HepG2 (cell line): ENCODE measurements around the gene TMEM237. TPM values are rescaled to one million over a fixed set of nuclear protein-coding genes. Genes with fewer than 3 reads are reported as not detected.

Experiments used
- ATAC-seq: fragments of 200-7000 bp; cut with Tn5 transposase; 3 replicates; pipeline ENCODE4 v1.9.1; 2020; ENCODE audit warnings: mild to moderate bottlenecking, moderate library complexity
- Bru-seq: library from RNA; stranded (reverse); fragments of 400-500 nt; gene quantifications from one replicate; lab custom pipeline; 2021; lab: Mats Ljungman, UMichigan
- BruChase-seq, 2 experiments: library from RNA; stranded (reverse); fragments of 400-500 nt; gene quantifications; one replicate each; lab custom pipeline; 2021; lab: Mats Ljungman, UMichigan
- BruUV-seq: library from RNA; stranded (reverse); fragments of 400-500 nt; replicated peaks from 2 replicates; lab custom pipeline; 2021; lab: Mats Ljungman, UMichigan
- CTCF ChIA-PET: fragments of 300-600 bp; formaldehyde crosslinking; extraction: SDS; loops from one replicate; lab custom pipeline; 2021; ENCODE audit warnings: low total read pairs, inconsistent platforms, low intra/inter-chr PET ratio; lab: Yijun Ruan, JAX
- POLR2A ChIA-PET: fragments of 350-600 bp; sonication (Branson Sonifier 250); formaldehyde crosslinking; loops from one replicate; lab custom pipeline; 2020; ENCODE audit warnings: antibody characterized with exemption, inconsistent platforms; lab: Yijun Ruan, JAX
- DNase-seq: peaks from one replicate; pipeline ENCODE4 v3.0.0-alpha.2; 2015; ENCODE audit warnings: low spot score
- FAIRE-seq: peaks from 3 replicates; lab custom pipeline; 2011; peaks lifted over from hg19 to GRCh38; lab: Jason Lieb, UNC
- H2AFZ ChIP-seq: one replicate; pipeline ENCODE4 v1.6.1; 2011; ENCODE audit warnings: low read length, inconsistent platforms
- H3K27ac ChIP-seq: fragments of 300-600 bp; 3 replicates; pipeline ENCODE4 v1.8.0; 2011; ENCODE audit warnings: mixed run types, mild to moderate bottlenecking, mixed read lengths, low read length, inconsistent platforms; ENCODE audit not compliant: insufficient read depth; ENCODE audit errors: extremely low read length
- H3K27me3 ChIP-seq, 2 experiments: fragments of 200-600 bp in 1 of 2; 2 replicates in 1 of 2; 3 replicates in 1 of 2; pipeline versions ENCODE4 v1.6.0 to v1.8.0; 2011; ENCODE audit warnings: low read length in 2 of 2, mild to moderate bottlenecking in 2 of 2, moderate library complexity in 2 of 2, inconsistent platforms in 1 of 2; ENCODE audit not compliant: insufficient read depth in 2 of 2, control insufficient read depth in 1 of 2
- H3K36me3 ChIP-seq, 2 experiments: fragments of 200-600 bp in 1 of 2; replicated peaks in 1 of 2; 2 replicates in 1 of 2; 3 replicates in 1 of 2; pipeline versions ENCODE4 v1.5.1 to v1.8.0; 2011; ENCODE audit warnings: low read length in 2 of 2, inconsistent platforms in 1 of 2; ENCODE audit not compliant: insufficient read depth in 2 of 2, control insufficient read depth in 1 of 2
- H3K4me1 ChIP-seq: 2 replicates; pipeline ENCODE4 v1.5.1; 2012; ENCODE audit warnings: low read length, inconsistent platforms; ENCODE audit not compliant: insufficient read depth
- H3K4me2 ChIP-seq: 2 replicates; pipeline ENCODE4 v1.6.0; 2011; ENCODE audit warnings: low read depth, low read length, inconsistent platforms
- H3K4me3 ChIP-seq, 3 experiments: fragments of 200-600 bp in 1 of 3; sonication (generic), shearing (Covaris generic) in 1 of 3; replicated peaks in 1 of 3; 2 replicates each; pipeline ENCODE4 v1.5.1; 2011 to 2016; ENCODE audit warnings: low read length in 3 of 3, inconsistent platforms in 2 of 3, low read depth in 2 of 3, mild to moderate bottlenecking in 2 of 3, control low read depth in 1 of 3, mixed read lengths in 1 of 3; ENCODE audit not compliant: insufficient read depth in 1 of 3
- H3K79me2 ChIP-seq: one replicate; pipeline ENCODE4 v1.6.1; 2011; ENCODE audit warnings: low read length, inconsistent platforms; ENCODE audit not compliant: insufficient read depth
- H3K9ac ChIP-seq: 2 replicates; pipeline ENCODE4 v1.6.0; 2011; ENCODE audit warnings: mild to moderate bottlenecking, low read depth, low read length, inconsistent platforms; ENCODE audit not compliant: insufficient read depth
- H3K9me3 ChIP-seq: 2 replicates; pipeline ENCODE4 v1.5.1; 2012; ENCODE audit warnings: mild to moderate bottlenecking, low read length
- H4K20me1 ChIP-seq: 2 replicates; pipeline ENCODE4 v1.6.0; 2011; ENCODE audit warnings: inconsistent platforms, mild to moderate bottlenecking, low read length, moderate library complexity; ENCODE audit not compliant: insufficient read depth
- ATM ChIP-seq: fragments of 450-650 bp; IDR thresholded peaks from 2 replicates; pipeline ENCODE4 v1.7.1; 2017; ENCODE audit warnings: mild to moderate bottlenecking, borderline replicate concordance
- CEBPG ChIP-seq: IDR thresholded peaks from 2 replicates; pipeline ENCODE4 v1.6.1; 2016
- HNF4G ChIP-seq, 2 experiments: sonication (generic) in 1 of 2; formaldehyde crosslinking in 1 of 2; IDR thresholded peaks; 2 replicates each; pipeline versions ENCODE4 v1.4.0 to v1.6.1; 2011 to 2020; ENCODE audit warnings: borderline replicate concordance in 2 of 2, low read depth in 2 of 2, mild to moderate bottlenecking in 2 of 2, low read length in 1 of 2, missing genetic modification reagents in 1 of 2, moderate library complexity in 1 of 2
- HNRNPLL ChIP-seq: fragments of 200-400 bp; formaldehyde crosslinking; IDR thresholded peaks from 2 replicates; pipeline ENCODE4 v1.6.1; 2017; ENCODE audit warnings: mild to moderate bottlenecking, low read depth, low read length; ENCODE audit not compliant: poor library complexity, severe bottlenecking
- JDP2 ChIP-seq: sonication (generic); formaldehyde crosslinking; IDR thresholded peaks from 2 replicates; pipeline ENCODE4 v1.8.1; 2022; ENCODE audit warnings: missing genetic modification reagents, borderline replicate concordance
- TGIF2 ChIP-seq: IDR thresholded peaks from 2 replicates; pipeline ENCODE4 v1.6.1; 2016; ENCODE audit warnings: control low read depth, missing compliant biosample characterization
- ZNF30 ChIP-seq: sonication (generic); formaldehyde crosslinking; IDR thresholded peaks from 2 replicates; pipeline ENCODE4 v1.5.0; 2020; ENCODE audit warnings: mild to moderate bottlenecking, missing genetic modification reagents
- ZNF678 ChIP-seq: sonication (generic); formaldehyde crosslinking; IDR thresholded peaks from 2 replicates; pipeline ENCODE4 v1.4.0; 2020; ENCODE audit warnings: mild to moderate bottlenecking, missing genetic modification reagents
- WGBS: methylation state at CpG from one replicate; pipeline ENCODE4 v1.1.6; 2017; ENCODE audit warnings: low lambda C conversion rate; 5-methylcytosine and 5-hydroxymethylcytosine counted together
- in situ Hi-C: cut with HindIII; loops from 2 replicates; pipeline ENCODE4 v1.10.0; 2017; ENCODE audit warnings: low pct_unique_long_range_greater_than_20kb; ENCODE audit not compliant: extremely low pct_ligation_motif_present
- intact Hi-C: fragments of 100-400 bp; cut with micrococcal nuclease; formaldehyde crosslinking; loops from one replicate; pipeline ENCODE4 v1.10.0; 2022; ENCODE audit not compliant: unreplicated experiment
- long read RNA-seq, 2 experiments: library from RNA in 1 of 2; library from polyadenylated mRNA in 1 of 2; stranded (forward) in 1 of 2; unstranded in 1 of 2; transcript quantifications; one replicate each; pipeline ENCODE4 v2.0.0, GENCODE V29; 2019 to 2022
- polyA minus RNA-seq, 3 experiments: library from RNA; depleted of rRNA, polyadenylated mRNA; stranded (reverse); fragments of >200 nt; gene quantifications; 2 replicates each; pipeline ENCODE4 v1.2.3, GENCODE V29; 2011; ENCODE audit warnings: low replicate concordance in 1 of 3
- polyA plus RNA-seq, 8 experiments: library from polyadenylated mRNA; depleted of rRNA in 3 of 8; stranded (reverse) in 7 of 8; unstranded in 1 of 8; fragments of >200 nt; fragmentation: Illumina TruSeq in 4 of 8; extraction: Trizol in 4 of 8; gene quantifications; 2 replicates each; pipeline versions ENCODE4 v1.2.1 to v1.2.3, GENCODE V29; 2011 to 2016; ENCODE audit warnings: low read depth in 4 of 8, missing spikeins in 1 of 8, mixed read lengths in 1 of 8; ENCODE audit not compliant: insufficient read depth in 1 of 8
- total RNA-seq, 5 experiments: library from RNA; depleted of rRNA; stranded (reverse); fragments of >200 nt; fragmentation: Illumina TruSeq; extraction: Trizol; gene quantifications; 2 replicates each; pipeline ENCODE4 v1.2.3, GENCODE V29; 2016; ENCODE audit warnings: low read depth in 1 of 5
- TF ChIP-seq, protein P1 (sequence below): sonication (generic); formaldehyde crosslinking; IDR thresholded peaks from 2 replicates; pipeline ENCODE4 v1.4.0; 2020; ENCODE audit warnings: missing genetic modification reagents, mild to moderate bottlenecking, borderline replicate concordance
- TF ChIP-seq, protein P2 (sequence below): sonication (generic); formaldehyde crosslinking; IDR thresholded peaks from 2 replicates; pipeline ENCODE4 v1.9.0; 2022; ENCODE audit warnings: missing genetic modification reagents, mild to moderate bottlenecking, borderline replicate concordance

The TMEM237 gene, protein sequence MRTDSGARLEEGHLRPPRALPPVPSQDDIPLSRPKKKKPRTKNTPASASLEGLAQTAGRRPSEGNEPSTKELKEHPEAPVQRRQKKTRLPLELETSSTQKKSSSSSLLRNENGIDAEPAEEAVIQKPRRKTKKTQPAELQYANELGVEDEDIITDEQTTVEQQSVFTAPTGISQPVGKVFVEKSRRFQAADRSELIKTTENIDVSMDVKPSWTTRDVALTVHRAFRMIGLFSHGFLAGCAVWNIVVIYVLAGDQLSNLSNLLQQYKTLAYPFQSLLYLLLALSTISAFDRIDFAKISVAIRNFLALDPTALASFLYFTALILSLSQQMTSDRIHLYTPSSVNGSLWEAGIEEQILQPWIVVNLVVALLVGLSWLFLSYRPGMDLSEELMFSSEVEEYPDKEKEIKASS
- total RNA-seq (2016; rRNA removed; fragmentation: Illumina TruSeq; extraction: Trizol) (28.6 and 36.1 TPM in 2 replicates), polyA plus RNA-seq (2011; rRNA removed) (16.6 and 21.8 TPM in 2 replicates), polyA minus RNA-seq (2011; rRNA and poly(A)+ RNA removed; ENCODE audit: low replicate concordance) (10.0 and 10.4 TPM in 2 replicates), Bru-seq, nascent RNA (percentile 64 among the genes with signal in this experiment), BruChase-seq, experiment 1, labeled RNA remaining after a 6-hour chase (percentile 63 among the genes with signal in this experiment), BruChase-seq, experiment 2, labeled RNA remaining after a 2-hour chase (percentile 67 among the genes with signal in this experiment)
- 19.0 and 20.3 TPM in 2 replicates for total RNA-seq (2016; cell fraction: cytosol; rRNA removed; fragmentation: Illumina TruSeq; extraction: Trizol; ENCODE audit: low read depth)
- total RNA-seq (2016; cell fraction: insoluble cytoplasmic fraction; rRNA removed; fragmentation: Illumina TruSeq; extraction: Trizol): 27.4 and 34.1 TPM in 2 replicates
- total RNA-seq (2016; cell fraction: membrane; rRNA removed; fragmentation: Illumina TruSeq; extraction: Trizol): 28.2 and 29.0 TPM in 2 replicates
- total RNA-seq (2016; cell fraction: nucleus; rRNA removed; fragmentation: Illumina TruSeq; extraction: Trizol): 30.2 and 36.5 TPM in 2 replicates
- 14.6 and 17.5 TPM in 2 replicates for polyA plus RNA-seq (2011; cell fraction: cytosol; rRNA removed)
- 9.3 and 11.8 TPM in 2 replicates for polyA plus RNA-seq (2011; cell fraction: nucleus; rRNA removed)
- 10.6 and 22.0 TPM in 2 replicates for polyA plus RNA-seq (2012)
- polyA plus RNA-seq (2016; cell fraction: cytosol; fragmentation: Illumina TruSeq; extraction: Trizol; ENCODE audit: low read depth): 14.4 and 18.2 TPM in 2 replicates
- 23.6 and 26.5 TPM in 2 replicates for polyA plus RNA-seq (2016; cell fraction: insoluble cytoplasmic fraction; fragmentation: Illumina TruSeq; extraction: Trizol; ENCODE audit: low read depth)
- 19.1 and 21.5 TPM in 2 replicates for polyA plus RNA-seq (2016; cell fraction: membrane; fragmentation: Illumina TruSeq; extraction: Trizol; ENCODE audit: low read depth)
- 42.7 and 47.2 TPM in 2 replicates for polyA plus RNA-seq (2016; cell fraction: nucleus; fragmentation: Illumina TruSeq; extraction: Trizol; ENCODE audit: insufficient read depth, low read depth)
- polyA minus RNA-seq (2011; cell fraction: cytosol; rRNA and poly(A)+ RNA removed): 5.5 and 10.0 TPM in 2 replicates
- polyA minus RNA-seq (2011; cell fraction: nucleus; rRNA and poly(A)+ RNA removed): 20.9 and 27.0 TPM in 2 replicates
- long read RNA-seq, experiment 1, transcript TMEM237-213 (12 exons, 1,824 nt): major isoform, 16 of 22 reads
- long read RNA-seq, experiment 1, partial matches to known transcripts: 2 of 22 reads
- long read RNA-seq, experiment 1, other reads (novel, unspliced or antisense): 4 of 22 reads
- long read RNA-seq, experiment 2, partial matches to known transcripts: 5 of 18 reads
- long read RNA-seq, experiment 2, other reads (novel, unspliced or antisense): 13 of 18 reads

DNA sequence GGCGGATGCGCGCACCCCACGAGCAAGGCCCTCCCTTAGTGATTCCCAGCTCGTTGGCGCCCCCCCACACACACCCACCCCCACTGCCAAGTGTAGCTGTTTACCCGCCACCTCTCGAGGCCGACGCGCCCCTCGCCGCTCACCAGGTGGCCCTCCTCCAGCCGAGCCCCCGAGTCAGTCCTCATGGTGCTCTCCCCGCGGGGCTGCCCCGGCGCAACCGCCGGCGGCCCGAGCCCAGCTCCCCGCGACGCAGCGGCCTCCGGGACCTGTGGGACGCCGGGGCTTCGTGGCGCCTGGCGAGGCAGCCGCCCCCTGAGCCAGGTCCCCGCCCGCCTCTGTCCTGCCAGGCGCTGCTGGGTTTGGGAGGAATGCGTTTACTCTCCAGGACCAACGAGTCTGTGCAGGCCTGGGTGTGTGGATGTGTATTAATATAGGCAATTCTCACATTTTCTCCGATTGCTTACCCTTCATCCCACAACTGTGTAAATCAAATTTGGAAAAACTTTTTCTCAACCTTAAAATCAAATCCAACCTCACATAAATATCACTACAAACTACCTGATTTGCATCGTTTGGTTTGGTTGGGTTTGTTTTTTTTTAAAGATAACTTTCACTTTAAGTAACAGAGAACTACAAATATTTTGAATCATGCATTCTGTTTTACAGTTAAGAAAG, at the start of gene TMEM237:
Gene TMEM237, minus strand, starts transcription at position 288 of the 675 bp plus-strand sequence. Its CDS starts 103 bp downstream, at position 185.
- H3K27me3 ChIP-seq: peaks cover 0 to 1% of the 10 kb centered on the region in 2 experiments; a peak in 1 of 5 replicates
- peak within 1 kb of the TSS; percentile 89 for H3K4me2 ChIP-seq
- DNase-seq: peak; percentile 13
- WGBS: 3% methylated on average over 37 of the region's 41 CpGs
- in situ Hi-C loops (no loop called here), intact Hi-C loops (loop anchor here (2.0 to 5.0 kb wide), 3 partner anchors 191 to 1594 kb away; partner anchors contain the start of genes CYP20A1, STRADB and TRAK2)
- no peak for FAIRE-seq
- peaks cover 0 to 5% of the 10 kb centered on the region in 2 experiments; a peak in 2 of 5 replicates for H3K36me3 ChIP-seq
- H3K79me2 ChIP-seq: peaks cover 5% of the 10 kb centered on the region
- ChIA-PET CTCF (no interaction called here), POLR2A (interaction anchor here (0.5 to 1.5 kb wide), 2 partner anchors 138 to 192 kb away, joined by 3 to 6 read pairs; partner anchors contain the start of genes ALS2, STRADB and TRAK2)
- H3K27ac ChIP-seq: peak within 1 kb of the TSS; percentile 68
- no TSS peak for BruUV-seq
- no peaks in the 10 kb centered on the region for H4K20me1 ChIP-seq
- peak within 1 kb of the TSS; percentile 82 to 98 (median 85) for H3K4me3 ChIP-seq
- peak within 1 kb of the TSS; percentile 77 for H2AFZ ChIP-seq
- H3K9ac ChIP-seq: peak within 1 kb of the TSS; percentile 92
- no peaks in the 10 kb centered on the region for H3K9me3 ChIP-seq
- peaks cover 18% of the 10 kb centered on the region for H3K4me1 ChIP-seq
- ATAC-seq: peak; percentile 76
- no peak for TF ChIP-seq CEBPG (CRISPR knock-in tag)
- TF ChIP-seq, protein P1, sequence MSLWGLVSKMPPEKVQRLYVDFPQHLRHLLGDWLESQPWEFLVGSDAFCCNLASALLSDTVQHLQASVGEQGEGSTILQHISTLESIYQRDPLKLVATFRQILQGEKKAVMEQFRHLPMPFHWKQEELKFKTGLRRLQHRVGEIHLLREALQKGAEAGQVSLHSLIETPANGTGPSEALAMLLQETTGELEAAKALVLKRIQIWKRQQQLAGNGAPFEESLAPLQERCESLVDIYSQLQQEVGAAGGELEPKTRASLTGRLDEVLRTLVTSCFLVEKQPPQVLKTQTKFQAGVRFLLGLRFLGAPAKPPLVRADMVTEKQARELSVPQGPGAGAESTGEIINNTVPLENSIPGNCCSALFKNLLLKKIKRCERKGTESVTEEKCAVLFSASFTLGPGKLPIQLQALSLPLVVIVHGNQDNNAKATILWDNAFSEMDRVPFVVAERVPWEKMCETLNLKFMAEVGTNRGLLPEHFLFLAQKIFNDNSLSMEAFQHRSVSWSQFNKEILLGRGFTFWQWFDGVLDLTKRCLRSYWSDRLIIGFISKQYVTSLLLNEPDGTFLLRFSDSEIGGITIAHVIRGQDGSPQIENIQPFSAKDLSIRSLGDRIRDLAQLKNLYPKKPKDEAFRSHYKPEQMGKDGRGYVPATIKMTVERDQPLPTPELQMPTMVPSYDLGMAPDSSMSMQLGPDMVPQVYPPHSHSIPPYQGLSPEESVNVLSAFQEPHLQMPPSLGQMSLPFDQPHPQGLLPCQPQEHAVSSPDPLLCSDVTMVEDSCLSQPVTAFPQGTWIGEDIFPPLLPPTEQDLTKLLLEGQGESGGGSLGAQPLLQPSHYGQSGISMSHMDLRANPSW (CRISPR knock-in tag): no peak
- TF ChIP-seq HNRNPLL: peak; percentile 5
- TF ChIP-seq HNF4G (IDR thresholded peaks at IDR 0.05; ENCODE audit: borderline replicate concordance, low read depth, low read length): no peak
- 0 out of 2 replicates have a peak, but pooled peaks have one; percentile 41 for TF ChIP-seq HNF4G (CRISPR knock-in tag; IDR thresholded peaks at IDR 0.05; ENCODE audit: borderline replicate concordance, low read depth)
- no peak for TF ChIP-seq ATM
- peak; percentile 21 for TF ChIP-seq TGIF2 (CRISPR knock-in tag)
- peak; percentile 19; the same call in 1 of the 2 replicates for TF ChIP-seq ZNF678
- TF ChIP-seq JDP2 (CRISPR knock-in tag): no peak
- no peak for TF ChIP-seq ZNF30
- TF ChIP-seq, protein P2, sequence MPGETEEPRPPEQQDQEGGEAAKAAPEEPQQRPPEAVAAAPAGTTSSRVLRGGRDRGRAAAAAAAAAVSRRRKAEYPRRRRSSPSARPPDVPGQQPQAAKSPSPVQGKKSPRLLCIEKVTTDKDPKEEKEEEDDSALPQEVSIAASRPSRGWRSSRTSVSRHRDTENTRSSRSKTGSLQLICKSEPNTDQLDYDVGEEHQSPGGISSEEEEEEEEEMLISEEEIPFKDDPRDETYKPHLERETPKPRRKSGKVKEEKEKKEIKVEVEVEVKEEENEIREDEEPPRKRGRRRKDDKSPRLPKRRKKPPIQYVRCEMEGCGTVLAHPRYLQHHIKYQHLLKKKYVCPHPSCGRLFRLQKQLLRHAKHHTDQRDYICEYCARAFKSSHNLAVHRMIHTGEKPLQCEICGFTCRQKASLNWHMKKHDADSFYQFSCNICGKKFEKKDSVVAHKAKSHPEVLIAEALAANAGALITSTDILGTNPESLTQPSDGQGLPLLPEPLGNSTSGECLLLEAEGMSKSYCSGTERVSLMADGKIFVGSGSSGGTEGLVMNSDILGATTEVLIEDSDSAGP (CRISPR knock-in tag): no peak
